NCI-H1930 (cell line): ENCODE data around the gene NRL.
A peak's percentile ranks its signal among the peaks of the same experiment; 100 is the strongest.
"Not testable (repeated sequence)": the region's sequence is repeated elsewhere in the genome, so short reads cannot be mapped to it uniquely, and the experiment has no call there.

ENCODE experiments used
- DNase-seq, 2 experiments: peaks; one replicate each; lab custom pipeline; 2025; lab: John Stamatoyannopoulos, UW

The NRL gene

GRCh38 chr14:24123424-24124417, 9.0 kb upstream of the NRL start:
- DNase-seq = no peak

GRCh38 chr14:24122898-24123297, 8.1 kb upstream of the NRL start:
- no peak for DNase-seq

- DNase-seq = no peak
Observed at GRCh38 chr14:24122416-24122815, 7.7 kb upstream of the NRL start.

GRCh38 chr14:24121210-24121609, 6.5 kb upstream of the NRL start:
- DNase-seq = no peak

GRCh38 chr14:24119691-24120090, 4.9 kb upstream of the NRL start:
- DNase-seq = no peak

- no peak for DNase-seq
Observed at GRCh38 chr14:24117179-24117578, 2.4 kb upstream of the NRL start.

GRCh38 chr14:24116128-24116814, 1.5 kb upstream of the NRL start:
- DNase-seq = no peak

GRCh38 chr14:24115422-24116127, 826 bp upstream of the NRL start:
- DNase-seq = no peak

GRCh38 chr14:24113801-24114531, 783 bp downstream of the NRL start:
- peak; percentile 67 to 68 for DNase-seq

GRCh38 chr14:24113379-24113800, 1.4 kb downstream of the NRL start:
- DNase-seq = no peak

- DNase-seq = no peak
Observed at GRCh38 chr14:24110523-24110922, 4.2 kb downstream of the NRL start.

GRCh38 chr14:24110060-24110459, 4.7 kb downstream of the NRL start:
- DNase-seq = no peak

GRCh38 chr14:24108336-24108874, 6.3 kb downstream of the NRL start:
- no peak for DNase-seq

- no peak for DNase-seq
Observed at GRCh38 chr14:24106672-24107271, 8.0 kb downstream of the NRL start.

- DNase-seq = not testable (repeated sequence)
Observed at GRCh38 chr14:24105609-24106239, 9.0 kb downstream of the NRL start.

- no peak for DNase-seq
Observed at GRCh38 chr14:24103451-24103850, 11.3 kb downstream of the NRL start.

GRCh38 chr14:24102357-24103048, 12.2 kb downstream of the NRL start:
- DNase-seq = no peak

- no peak for DNase-seq
Observed at GRCh38 chr14:24100982-24101494, 13.7 kb downstream of the NRL start.

- no peak for DNase-seq
Observed at GRCh38 chr14:24100197-24100981, 14.4 kb downstream of the NRL start.
